Hepatocyte (in vitro differentiated cells): ENCODE measurements around the gene CRYBG3. TPM values are rescaled to one million over a fixed set of nuclear protein-coding genes. Genes with fewer than 3 reads are reported as not detected.
"Not testable (repeated sequence)": the region's sequence is repeated elsewhere in the genome, so short reads cannot be mapped to it uniquely, and the experiment has no call there.

ENCODE experiments used
- DNase-seq: peaks from one replicate; pipeline ENCODE4 v3.0.0-alpha.2; 2016; ENCODE audit warnings: low spot score
- H2AFZ ChIP-seq: fragments of 200-600 bp; sonication (generic); 2 replicates; pipeline ENCODE4 v1.6.0; 2016; ENCODE audit warnings: antibody characterized with exemption, mild to moderate bottlenecking
- H3K27ac ChIP-seq: fragments of 200-600 bp; sonication (generic); 2 replicates; pipeline ENCODE4 v1.5.1; 2016; ENCODE audit warnings: mild to moderate bottlenecking
- H3K27me3 ChIP-seq: fragments of 200-600 bp; sonication (generic); 2 replicates; pipeline ENCODE4 v1.6.1; 2016
- H3K36me3 ChIP-seq: fragments of 200-600 bp; sonication (generic); replicated peaks from 2 replicates; pipeline ENCODE4 v1.5.1; 2016; ENCODE audit warnings: low read depth; ENCODE audit not compliant: insufficient read depth
- H3K4me1 ChIP-seq: fragments of 200-600 bp; sonication (generic); 2 replicates; pipeline ENCODE4 v1.5.1; 2016; ENCODE audit warnings: mild to moderate bottlenecking, moderate library complexity; ENCODE audit not compliant: insufficient read depth
- H3K4me2 ChIP-seq: fragments of 200-600 bp; sonication (generic); 2 replicates; pipeline ENCODE4 v1.6.0; 2016
- H3K4me3 ChIP-seq: fragments of 200-600 bp; sonication (generic); 2 replicates; pipeline ENCODE4 v1.5.1; 2016; ENCODE audit warnings: mild to moderate bottlenecking
- H3K79me2 ChIP-seq: fragments of 200-600 bp; sonication (generic); 2 replicates; pipeline ENCODE4 v1.6.0; 2017; ENCODE audit warnings: mild to moderate bottlenecking
- H3K9me2 ChIP-seq: fragments of 200-600 bp; sonication (generic); replicated peaks from 2 replicates; pipeline ENCODE4 v1.6.0; 2017; ENCODE audit warnings: mild to moderate bottlenecking; ENCODE audit not compliant: insufficient read depth
- H3K9me3 ChIP-seq: fragments of 200-600 bp; sonication (generic); 2 replicates; pipeline ENCODE4 v1.5.1; 2016; ENCODE audit warnings: low read depth, mild to moderate bottlenecking
- H4K20me1 ChIP-seq: fragments of 200-600 bp; sonication (generic); 2 replicates; pipeline ENCODE4 v1.6.0; 2016; ENCODE audit warnings: mild to moderate bottlenecking; ENCODE audit not compliant: insufficient read depth, poor library complexity, severe bottlenecking
- CTCF ChIP-seq: fragments of 200-600 bp; sonication (generic); IDR thresholded peaks from 2 replicates; pipeline ENCODE4 v1.5.1; 2016; ENCODE audit warnings: antibody characterized with exemption, mild to moderate bottlenecking; ENCODE audit not compliant: poor library complexity
- EZH2 ChIP-seq: fragments of 200-600 bp; sonication (generic); IDR thresholded peaks from 2 replicates; pipeline ENCODE4 v1.6.1; 2016; ENCODE audit warnings: antibody characterized with exemption, mild to moderate bottlenecking, borderline replicate concordance
- EZH2phosphoT487 ChIP-seq: fragments of 200-600 bp; sonication (generic); IDR thresholded peaks from one replicate; pipeline ENCODE4 v1.6.1; 2018; ENCODE audit warnings: antibody characterized with exemption, mild to moderate bottlenecking, low read depth, moderate library complexity; ENCODE audit not compliant: unreplicated experiment, severe bottlenecking
- WGBS: methylation state at CpG from one replicate; pipeline ENCODE4 v1.1.6; 2016; ENCODE audit warnings: low lambda C conversion rate; ENCODE audit errors: missing lambda C conversion rate; 5-methylcytosine and 5-hydroxymethylcytosine counted together
- polyA plus RNA-seq: library from polyadenylated mRNA; unstranded; fragments of >200 nt; fragmentation: Nextera tagmentation; extraction: Ambion mirVana; gene quantifications from 2 replicates; pipeline ENCODE4 v1.2.1, GENCODE V29; 2016
- total RNA-seq: library from RNA; depleted of rRNA; stranded (reverse); fragments of >200 nt; gene quantifications from 2 replicates; pipeline ENCODE4 v1.2.3, GENCODE V29; 2014

CRYBG3 gene
- total and polyA plus RNA-seq, 2 experiments from 2014 or later, result 1.6 to 13.2 TPM

DNA sequence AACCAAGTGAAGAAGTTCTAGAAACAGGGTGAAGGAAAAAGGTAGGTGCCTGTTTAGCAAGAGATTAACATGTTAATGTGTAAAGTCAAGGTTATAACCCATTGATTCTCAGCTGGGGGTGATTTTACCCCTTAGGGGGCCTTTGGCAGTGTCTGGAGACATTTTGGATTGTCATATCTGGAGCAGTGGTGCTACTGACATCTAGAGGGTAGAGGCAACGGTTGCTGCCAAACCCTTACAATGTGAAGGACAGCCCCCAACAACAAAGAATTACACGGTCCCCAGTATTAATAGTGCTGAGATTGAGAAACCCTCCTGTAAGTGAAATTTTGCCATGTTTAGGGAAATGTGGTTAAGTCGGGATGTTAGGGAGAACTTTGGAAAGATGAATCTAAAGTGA lies 74.7 kb downstream of the CRYBG3 start:
- no peak for DNase-seq
- WGBS, result 88% methylated on average over 3 of the region's 3 CpGs
- Histone ChIP-seq H2AFZ (no peak overlapping the region), H3K36me3 (no peaks in the 10 kb centered on the region), H3K27ac (no peak overlapping the region), H3K4me1 (peaks cover 5% of the 10 kb centered on the region), H3K79me2 (no peaks in the 10 kb centered on the region), H3K4me3 (no peak overlapping the region), H3K9me3 (no peaks in the 10 kb centered on the region), H4K20me1 (no peaks in the 10 kb centered on the region), H3K27me3 (no peaks in the 10 kb centered on the region), H3K4me2 (no peak overlapping the region), H3K9me2 (no peaks in the 10 kb centered on the region)
- TF ChIP-seq EZH2phosphoT487 (no peak), CTCF (no peak)

- Histone ChIP-seq H3K4me3 (no peak overlapping the region), H3K36me3 (no peaks in the 10 kb centered on the region), H4K20me1 (no peaks in the 10 kb centered on the region), H3K9me3 (no peaks in the 10 kb centered on the region), H3K4me2 (no peak overlapping the region), H3K9me2 (no peaks in the 10 kb centered on the region), H3K27ac (no peak overlapping the region), H3K79me2 (no peaks in the 10 kb centered on the region), H2AFZ (no peak overlapping the region), H3K27me3 (no peaks in the 10 kb centered on the region), H3K4me1 (peaks cover 8% of the 10 kb centered on the region)
- no peak for DNase-seq
- no peak for TF ChIP-seq EZH2phosphoT487
- no peak for TF ChIP-seq CTCF
- TF ChIP-seq EZH2, result no peak
Measured at GRCh38 chr3:97899331-97899730, 77.5 kb downstream of the CRYBG3 start.

DNA sequence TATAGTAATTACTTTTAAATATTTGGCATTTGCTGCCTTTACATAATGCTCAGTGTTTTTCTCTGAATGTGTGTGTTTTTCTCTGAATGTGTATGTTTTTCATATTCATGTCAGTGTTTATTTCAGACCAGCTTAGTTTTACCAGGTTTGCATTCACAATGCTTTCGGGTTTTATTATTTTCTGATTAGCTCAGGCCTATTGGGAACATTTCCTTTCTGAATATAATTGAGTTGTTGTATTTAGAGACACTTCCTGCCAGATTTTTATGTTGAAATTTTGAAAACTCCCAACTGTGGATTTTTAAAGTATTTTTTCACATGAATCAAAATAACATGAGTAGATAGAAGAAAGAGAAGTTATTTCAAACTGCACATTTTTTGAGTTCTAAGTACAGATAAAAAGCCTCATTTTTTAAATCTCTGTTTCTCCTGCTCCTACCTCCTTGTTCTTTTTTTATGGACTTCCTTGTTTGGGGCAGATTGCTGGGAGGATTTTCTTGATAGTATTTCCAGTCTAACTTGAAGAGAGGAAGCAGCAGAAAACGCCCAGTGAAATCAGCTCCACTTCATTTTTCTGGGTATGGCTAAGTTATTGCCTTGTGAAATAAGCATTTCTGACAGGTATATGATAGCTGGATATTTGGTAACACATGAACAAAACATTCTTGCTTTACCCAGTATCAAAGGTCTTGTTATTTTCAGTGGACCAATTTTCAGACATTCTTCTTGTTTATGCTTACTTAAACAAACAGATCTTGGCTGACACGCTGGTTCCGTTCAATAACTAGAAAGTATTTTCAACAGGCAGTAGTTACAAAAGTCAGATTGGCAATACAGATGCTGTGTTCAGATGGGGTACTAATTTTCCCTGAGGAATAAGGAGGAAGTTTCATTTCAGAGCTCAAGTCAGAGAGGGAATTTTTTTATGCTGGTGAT lies 79.8 kb downstream of the CRYBG3 start:
- WGBS, result 56% methylated on average over 4 of the region's 4 CpGs
- H3K9me2 ChIP-seq, result no peaks in the 10 kb centered on the region
- no peak for DNase-seq

DNA sequence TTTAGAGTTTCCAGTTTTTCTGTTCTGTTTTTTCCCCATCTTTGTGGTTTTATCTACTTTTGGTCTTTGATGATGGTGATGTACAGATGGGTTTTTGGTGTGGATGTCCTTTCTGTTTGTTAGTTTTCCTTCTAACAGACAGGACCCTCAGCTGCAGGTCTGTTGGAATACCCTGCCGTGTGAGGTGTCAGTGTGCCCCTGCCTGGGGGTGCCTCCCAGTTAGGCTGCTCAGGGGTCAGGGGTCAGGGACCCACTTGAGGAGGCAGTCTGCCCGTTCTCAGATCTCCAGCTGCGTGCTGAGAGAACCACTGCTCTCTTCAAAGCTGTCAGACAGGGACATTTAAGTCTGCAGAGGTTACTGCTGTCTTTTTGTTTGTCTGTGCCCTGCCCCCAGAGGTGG lies 88.0 kb downstream of the CRYBG3 start:
- not testable (repeated sequence) for H3K9me2 ChIP-seq, H2AFZ ChIP-seq, H3K27me3 ChIP-seq, H3K4me2 ChIP-seq, H3K4me1 ChIP-seq, H3K9me3 ChIP-seq, H4K20me1 ChIP-seq, H3K79me2 ChIP-seq, H3K36me3 ChIP-seq, DNase-seq, H3K4me3 ChIP-seq, H3K27ac ChIP-seq
- WGBS, result 28% methylated on average over 2 of the region's 3 CpGs

More for the DNA sequence above, 79.8 kb downstream of the CRYBG3 start:
- Histone ChIP-seq H3K4me2 (peak overlapping the region; percentile 17), H3K79me2 (no peaks in the 10 kb centered on the region), H3K36me3 (no peaks in the 10 kb centered on the region), H3K4me1 (peaks cover 8% of the 10 kb centered on the region), H3K9me3 (no peaks in the 10 kb centered on the region), H3K27ac (peak overlapping the region; percentile 5), H3K4me3 (no peak overlapping the region), H2AFZ (no peak overlapping the region), H4K20me1 (no peaks in the 10 kb centered on the region), H3K27me3 (no peaks in the 10 kb centered on the region)
- TF ChIP-seq CTCF (no peak), EZH2 (no peak), EZH2phosphoT487 (no peak)

GRCh38 chr3:97910236-97910831 lies 88.5 kb downstream of the CRYBG3 start:
- H3K4me3 ChIP-seq, H3K9me2 ChIP-seq, H3K27me3 ChIP-seq, H2AFZ ChIP-seq, H3K36me3 ChIP-seq, H3K4me2 ChIP-seq, DNase-seq, H3K4me1 ChIP-seq, H3K9me3 ChIP-seq, H3K27ac ChIP-seq, H3K79me2 ChIP-seq, H4K20me1 ChIP-seq: not testable (repeated sequence)
- WGBS, result 69% methylated on average over 24 of the region's 24 CpGs
